NT2/D1 (cell line): Measurements from ENCODE around the gene QSOX2.

ENCODE experiments used
- YY1 ChIP-seq: IDR thresholded peaks from 2 replicates; pipeline ENCODE4 v1.6.1; 2011; ENCODE audit not compliant: insufficient read length, insufficient read depth
- ZNF274 ChIP-seq: IDR thresholded peaks from 2 replicates; pipeline ENCODE4 v1.6.1; 2011; ENCODE audit warnings: mild to moderate bottlenecking, low read depth, low read length

DNA sequence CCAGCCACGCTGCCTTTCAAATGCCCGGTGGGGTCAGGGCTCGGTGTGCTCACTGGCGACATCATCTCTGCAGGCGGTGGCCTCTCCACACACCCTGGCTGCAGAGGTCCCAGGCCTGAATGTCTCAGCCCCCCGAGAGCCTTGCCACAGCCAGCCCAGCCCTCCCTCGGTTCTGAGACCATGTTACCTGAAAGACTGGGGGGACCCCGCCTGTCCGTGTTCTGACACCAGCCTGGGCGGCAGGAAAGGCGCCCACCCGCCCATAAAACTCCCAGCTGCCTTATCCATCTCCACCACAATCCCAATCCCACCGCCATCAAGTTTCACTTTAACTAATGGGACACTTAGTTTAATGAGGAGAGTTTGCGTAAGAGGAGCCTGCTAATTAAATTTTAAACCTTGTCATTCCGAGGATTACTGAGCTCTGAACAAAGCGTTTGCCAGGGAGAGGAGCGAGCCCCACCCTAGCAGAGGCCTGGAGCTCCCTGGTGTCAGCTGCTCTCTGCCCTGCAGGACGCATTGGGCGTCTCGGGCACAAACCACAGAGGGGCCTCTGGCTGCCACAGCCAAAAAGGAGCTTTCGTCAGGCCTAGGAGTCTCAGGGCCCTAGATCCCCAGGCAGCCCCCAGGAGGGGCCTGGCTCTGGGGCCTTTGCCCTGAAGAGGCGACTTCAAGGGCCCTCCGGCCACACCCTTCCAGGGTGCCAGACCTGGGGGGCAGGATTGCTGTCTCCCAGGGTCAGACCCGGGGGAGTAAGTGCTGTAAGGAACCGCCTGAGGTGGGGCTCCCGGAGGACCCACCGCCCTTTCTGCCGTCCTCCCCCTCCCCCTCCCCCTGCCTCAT, 56.0 kb downstream of the QSOX2 start:
- TF ChIP-seq YY1 (no peak), ZNF274 (no peak)
